Keratinocyte (primary cell): Measurements from ENCODE around the gene LHFPL6.

Experiments
- CTCF ChIP-seq, 3 experiments: IDR thresholded peaks in 1 of 3; conservative IDR thresholded peaks in 1 of 3; optimal IDR thresholded peaks in 1 of 3; 2 replicates in 2 of 3; 3 replicates in 1 of 3; pipeline versions ENCODE3 to v1.5.1; 2011; ENCODE audit warnings: low read length in 3 of 3, mild to moderate bottlenecking in 3 of 3, moderate library complexity in 2 of 3, control low read depth in 1 of 3, inconsistent platforms in 1 of 3; ENCODE audit not compliant: insufficient read depth in 2 of 3; ENCODE audit errors: extremely low read depth in 1 of 3
- EZH2 ChIP-seq: IDR thresholded peaks from one replicate; pipeline ENCODE4 v1.6.1; 2012; ENCODE audit warnings: inconsistent platforms, mild to moderate bottlenecking, low read length, moderate library complexity

- TF ChIP-seq CTCF (optimal IDR thresholded peaks at IDR 0.05 in 1 of 3, IDR thresholded peaks at IDR 0.05 in 1 of 3, conservative IDR thresholded peaks at IDR 0.05 in 1 of 3; ENCODE audit: extremely low read depth in 1 of 3, insufficient read depth in 2 of 3, low read length in 3 of 3) (no peak), EZH2 (no peak)
These were observed 151.1 kb downstream of the LHFPL6 start for GRCh38 chr13:39451860-39452301.
